HG02678 (cell line): ENCODE measurements around the gene CUL5.

Experiments
- ATAC-seq: cut with Tn5 transposase; IDR thresholded peaks from one replicate; pipeline ENCODE4 v1.9.1; 2021; ENCODE audit warnings: mild to moderate bottlenecking, moderate library complexity; ENCODE audit not compliant: unreplicated experiment

CUL5 gene

DNA sequence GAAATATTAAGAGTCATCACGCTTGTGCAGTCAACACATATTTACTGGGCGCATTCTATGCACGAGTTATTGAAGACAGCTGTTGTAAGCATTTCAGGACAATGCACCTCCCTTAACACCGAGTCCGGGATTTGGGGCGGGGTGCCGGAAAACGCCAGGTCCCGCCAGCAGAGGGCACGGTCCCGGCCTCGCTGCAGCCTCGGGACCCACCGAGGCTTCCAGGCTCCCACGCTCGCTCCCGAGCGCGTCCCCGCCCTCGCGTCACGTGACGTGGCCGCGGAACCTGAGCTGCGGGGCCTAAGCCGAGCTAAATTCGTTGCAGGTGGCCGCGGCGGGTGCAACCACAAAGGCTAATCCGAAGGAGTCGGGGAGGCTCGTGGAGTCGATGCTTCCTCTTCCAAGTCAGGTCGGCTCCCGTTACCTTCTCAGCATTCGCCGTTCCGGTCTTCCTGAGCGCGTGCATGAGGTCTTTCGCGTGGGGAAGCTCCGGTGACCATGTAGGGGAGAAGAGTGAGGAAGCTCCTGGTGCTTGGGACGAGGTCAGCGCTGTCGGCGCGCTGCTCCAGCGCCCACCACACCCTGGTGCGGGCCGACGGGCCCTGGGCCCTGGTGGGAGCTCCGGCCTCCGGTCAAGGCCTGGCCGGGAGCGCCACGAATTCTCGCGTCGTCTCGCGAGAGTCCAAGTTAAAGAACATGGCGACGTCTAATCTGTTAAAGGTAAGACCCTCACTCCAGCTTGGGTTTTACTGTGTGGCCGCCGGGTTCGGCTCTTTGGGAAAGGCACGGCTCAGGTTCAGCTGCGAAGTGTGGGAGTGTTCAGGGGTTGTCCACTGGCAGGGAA is at the start of gene CUL5:
Gene CUL5 (plus strand): TSS at position 243 of the 841 bp plus-strand sequence. CDS start 451 bp downstream, at position 694.
- ATAC-seq = peak; percentile 86

DNA sequence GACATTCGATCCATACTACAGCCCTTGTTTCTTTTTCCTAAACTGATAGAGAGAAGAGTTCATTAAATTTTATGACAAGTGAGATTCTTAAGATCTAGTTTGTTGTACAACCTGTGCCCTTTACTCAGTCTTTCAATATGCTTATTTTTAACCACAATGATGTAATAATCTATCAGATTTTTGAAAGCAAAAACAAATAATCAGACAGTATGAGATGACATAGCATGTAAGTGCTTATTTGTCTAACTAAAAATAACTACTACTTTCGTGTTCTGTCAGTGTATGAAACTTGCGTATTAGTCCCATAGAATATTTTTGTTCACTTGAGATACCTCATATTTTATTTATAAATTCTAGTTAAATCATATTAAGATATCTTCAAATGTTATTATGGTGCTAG is 47.2 kb upstream of the CUL5 start:
- ATAC-seq = no peak

DNA sequence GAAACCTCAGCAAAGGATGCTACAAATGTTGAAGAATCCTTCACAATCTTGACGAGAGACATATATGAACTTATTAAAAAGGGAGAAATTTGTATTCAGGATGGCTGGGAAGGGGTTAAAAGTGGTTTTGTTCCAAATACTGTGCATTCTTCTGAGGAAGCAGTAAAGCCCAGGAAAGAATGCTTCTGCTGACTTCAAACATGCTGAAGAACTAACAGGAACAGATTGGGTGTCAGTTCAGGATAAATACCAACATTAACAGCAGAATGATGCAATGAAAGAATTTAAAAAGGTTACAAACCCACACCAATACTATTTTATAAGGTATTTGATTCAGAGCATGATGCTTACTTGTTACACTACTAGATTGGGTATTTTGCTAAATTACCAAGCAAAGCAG is 46.5 kb upstream of the CUL5 start:
- ATAC-seq = no peak

DNA sequence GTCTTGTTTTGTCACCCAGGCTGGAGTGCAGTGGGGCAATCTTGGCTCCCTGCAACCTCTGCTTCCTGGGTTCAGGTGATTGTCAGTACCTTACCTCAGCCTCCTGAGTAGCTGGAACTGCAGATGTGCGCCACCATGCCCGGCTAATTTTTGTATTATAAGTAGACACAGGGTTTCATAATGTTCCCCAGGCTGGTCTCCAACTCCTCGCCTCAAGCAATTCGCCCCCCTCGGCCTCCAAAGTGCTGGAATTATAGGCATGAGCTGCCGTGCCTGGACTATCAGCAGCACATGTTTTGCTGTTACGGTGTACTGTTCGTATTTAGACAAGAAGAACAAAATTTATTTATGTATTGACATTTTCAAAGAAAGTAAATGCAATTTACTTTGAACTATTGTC is 45.6 kb upstream of the CUL5 start:
- no peak for ATAC-seq

DNA sequence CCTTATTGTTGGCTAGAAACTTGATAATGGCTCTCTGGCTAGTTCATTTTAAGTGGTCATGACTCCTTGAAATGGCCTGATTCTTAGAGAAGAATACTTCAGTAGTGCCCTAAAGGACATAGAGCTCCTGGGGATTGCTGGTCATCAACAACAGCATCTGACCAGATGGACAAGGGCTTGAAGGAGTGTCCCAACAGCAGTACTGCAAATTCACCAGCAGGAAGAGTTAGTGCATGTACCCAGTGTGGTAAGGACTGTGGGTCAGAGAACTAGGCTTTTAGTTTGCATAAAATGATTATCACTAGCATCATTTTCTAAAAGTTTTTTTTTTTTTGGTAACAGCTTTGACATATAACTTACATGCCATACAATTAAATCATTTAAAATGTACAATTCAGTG is 39.5 kb upstream of the CUL5 start:
- no peak for ATAC-seq

DNA sequence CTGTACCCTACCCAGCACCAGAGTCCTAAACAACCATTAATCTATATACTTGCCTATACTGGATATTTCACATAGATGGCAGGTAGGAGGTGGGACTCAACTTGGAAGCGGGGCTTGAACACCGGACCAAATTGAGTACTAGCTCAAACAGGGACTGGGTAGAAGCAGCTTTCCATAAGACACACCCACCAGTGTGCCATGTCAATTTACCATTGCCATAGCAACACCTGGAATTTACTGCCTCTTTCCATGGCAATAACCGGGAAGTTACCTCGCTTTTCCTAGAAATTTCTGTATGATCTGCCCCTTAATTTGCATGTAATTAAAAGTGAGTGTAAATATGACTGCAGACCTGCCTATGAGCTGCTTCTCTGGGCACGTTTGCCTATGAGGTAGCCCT is 38.6 kb upstream of the CUL5 start:
- no peak for ATAC-seq

DNA sequence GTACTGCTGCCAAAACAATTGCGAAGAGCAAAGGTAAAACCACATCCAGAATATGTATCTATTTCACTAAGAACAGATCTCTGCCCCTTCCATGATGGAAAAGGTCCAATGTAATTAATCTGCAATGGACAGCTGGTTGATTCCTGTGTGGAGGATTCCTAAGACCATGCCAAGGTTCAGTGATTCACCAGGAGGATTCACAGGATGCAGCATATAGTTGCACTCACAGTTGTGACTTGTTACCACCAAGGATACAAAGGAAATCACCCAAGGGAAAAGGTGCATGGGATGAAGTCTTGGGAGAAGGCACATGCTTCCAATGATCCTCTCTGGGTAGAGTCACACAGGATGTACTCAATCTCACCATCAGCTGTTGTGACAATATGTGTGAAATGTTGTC is 35.1 kb upstream of the CUL5 start:
- no peak for ATAC-seq

DNA sequence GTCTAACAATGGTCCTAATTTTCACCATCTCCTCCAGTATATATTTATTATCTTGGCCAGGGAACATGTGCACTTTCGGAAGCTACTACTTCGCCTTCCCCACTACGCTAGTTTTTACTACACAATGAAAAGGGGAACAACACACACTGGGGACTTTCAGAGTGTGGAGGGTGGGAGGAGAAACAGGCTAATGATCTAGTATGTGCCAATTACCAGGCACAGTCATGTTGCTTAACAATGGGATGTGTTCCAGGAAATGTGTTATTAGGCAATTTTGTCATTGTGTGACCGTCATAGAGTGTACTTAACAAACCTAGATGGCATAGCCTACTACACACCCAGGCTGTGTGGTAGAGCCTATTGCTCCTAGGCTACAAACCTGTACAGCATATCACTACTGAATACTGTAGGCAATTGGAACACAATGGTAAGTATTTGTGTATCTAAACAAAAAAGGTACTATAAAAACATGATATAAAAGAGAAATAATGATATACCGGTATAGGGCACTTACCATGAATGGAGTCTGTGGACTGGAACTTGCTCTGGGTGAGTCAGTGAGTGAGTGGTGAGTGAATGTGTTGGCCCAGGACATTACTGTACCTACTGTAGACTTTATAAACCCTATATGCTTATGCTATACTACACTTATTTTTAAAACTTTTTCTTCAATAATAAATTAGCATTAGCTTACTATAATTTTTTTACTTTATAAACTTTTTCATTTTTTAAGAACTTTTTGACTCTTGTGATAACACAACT is 20.1 kb upstream of the CUL5 start:
- no peak for ATAC-seq

DNA sequence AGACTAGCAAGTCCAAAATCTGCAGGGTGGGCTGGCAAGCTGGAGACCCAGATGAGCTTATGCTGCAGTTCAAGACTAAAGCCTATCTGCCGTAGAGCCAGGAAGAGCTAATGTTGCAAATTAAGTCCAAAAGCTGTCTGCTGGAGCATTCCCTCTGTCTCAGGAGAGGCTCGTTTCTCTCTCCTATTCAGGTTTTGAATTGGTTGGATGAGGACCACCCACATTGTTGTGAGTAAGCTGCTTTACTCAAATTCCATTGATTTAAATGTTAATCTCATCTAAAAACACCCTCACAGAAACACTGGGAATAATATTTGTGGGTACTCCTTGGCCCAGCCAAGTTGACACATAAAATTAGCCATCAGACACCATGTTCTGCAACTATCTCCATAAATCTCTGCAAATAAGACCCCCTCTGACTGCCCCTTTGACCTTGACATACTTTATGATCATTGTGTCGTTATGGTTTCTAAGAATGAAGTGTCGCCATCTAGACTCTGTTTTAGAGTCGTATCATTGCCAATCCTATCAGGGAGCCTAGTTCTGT is 16.8 kb upstream of the CUL5 start:
- ATAC-seq = no peak

DNA sequence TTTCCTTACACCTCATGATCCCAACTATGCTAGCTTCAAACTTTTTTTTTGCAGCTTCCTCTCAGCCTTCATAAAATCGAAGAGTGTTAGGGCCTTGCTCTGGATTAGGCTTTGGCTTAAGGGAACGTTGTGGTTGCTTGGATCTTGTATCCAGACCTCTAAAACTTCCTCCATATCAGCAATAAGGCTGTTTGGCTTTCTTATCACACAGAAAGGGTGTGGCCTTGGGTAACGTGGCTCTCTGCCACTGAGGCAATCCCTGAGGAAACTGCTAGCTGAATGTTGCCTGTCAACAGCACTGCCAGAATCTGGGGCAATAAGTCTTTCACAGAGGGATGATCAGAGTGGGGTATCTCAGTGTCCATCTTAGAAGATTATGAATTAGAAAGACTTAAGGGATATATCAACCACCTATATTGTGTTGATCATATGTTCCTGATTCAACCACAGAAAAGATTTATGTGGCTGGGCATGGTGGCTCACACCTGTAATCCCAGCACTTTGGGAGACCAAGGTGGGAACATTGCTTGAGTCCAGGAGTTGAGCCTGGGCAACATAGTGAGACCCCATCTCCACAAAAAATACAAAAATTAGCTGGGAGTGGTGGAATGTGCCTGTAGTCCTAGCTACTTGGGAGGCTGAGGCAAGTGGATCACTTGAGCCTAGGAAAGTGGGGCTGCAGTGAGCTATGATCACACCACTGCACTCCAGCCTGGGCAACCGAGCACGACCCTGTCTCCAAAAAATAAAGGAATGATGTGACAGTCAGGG is 12.5 kb upstream of the CUL5 start:
- no peak for ATAC-seq

DNA sequence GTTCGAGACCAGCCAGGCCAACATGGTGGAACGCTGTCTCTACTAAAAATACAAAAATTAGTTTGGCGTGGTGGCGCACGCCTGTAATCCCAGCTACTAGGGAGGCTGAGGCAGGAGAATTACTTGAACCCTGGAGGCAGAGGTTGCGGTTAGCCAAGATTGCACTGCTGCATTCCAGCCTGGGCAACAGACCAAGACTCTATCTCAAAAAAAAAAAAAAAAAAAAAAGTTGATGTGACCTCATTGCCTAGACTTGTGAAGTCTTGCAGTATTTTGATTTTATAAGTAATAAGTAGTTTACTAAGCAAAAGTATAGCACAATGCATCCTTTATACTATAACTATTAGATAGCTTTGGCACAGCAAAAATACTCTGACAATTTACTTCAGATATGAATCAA is 9.9 kb upstream of the CUL5 start:
- no peak for ATAC-seq

DNA sequence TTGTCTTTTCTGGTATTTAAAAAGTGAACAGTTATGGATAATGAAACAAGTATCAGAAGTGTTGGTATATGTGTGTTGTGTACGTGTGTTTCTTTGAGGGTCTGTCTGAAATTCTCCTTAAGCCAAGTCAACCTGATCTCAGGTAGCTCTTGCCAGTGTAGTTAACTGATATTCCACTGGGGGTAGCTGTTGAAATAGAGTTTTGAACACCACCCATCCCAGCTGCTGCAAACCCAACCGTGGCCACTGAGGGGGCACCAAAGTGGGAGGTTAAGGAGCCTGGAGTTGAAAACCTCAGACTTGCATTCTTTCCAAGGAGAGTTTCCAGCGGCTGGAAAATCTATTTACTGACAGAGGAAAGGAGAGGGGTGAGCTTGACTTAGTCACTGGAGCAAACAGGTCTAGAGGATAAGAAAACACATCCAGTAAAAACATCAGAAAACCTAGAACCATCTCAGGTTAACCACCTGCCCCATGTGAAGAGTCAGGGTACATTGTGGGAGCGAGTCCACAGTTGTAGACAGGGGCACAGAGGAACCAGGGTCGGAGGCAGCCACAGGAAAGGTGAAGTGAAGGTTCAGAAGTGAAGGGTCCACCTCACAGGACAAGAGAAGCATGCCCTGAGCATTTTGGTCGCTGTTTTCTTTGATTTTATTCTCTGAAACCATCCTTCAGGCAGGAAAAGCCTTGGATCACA is 8.8 kb upstream of the CUL5 start:
- ATAC-seq = peak; percentile 92

DNA sequence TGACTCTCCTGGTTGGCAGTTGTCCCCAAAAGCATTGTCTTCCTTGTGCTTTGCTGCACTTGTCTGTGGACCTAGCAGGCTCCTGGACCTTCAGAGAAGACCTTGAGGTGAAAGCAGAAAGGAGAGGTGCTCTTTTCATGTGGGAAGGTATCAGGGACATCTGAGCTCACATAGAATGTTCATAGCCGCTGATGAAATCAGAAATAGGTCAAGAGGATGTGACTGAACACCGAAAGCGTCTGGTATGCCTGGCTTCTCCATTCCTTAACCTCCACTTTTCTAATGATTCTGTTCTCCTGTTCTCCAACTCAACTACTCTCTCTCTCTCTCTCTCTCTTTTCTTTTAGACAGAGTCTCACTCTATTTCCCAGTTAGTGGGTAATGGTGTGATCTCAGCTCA is 6.2 kb upstream of the CUL5 start:
- ATAC-seq = no peak

DNA sequence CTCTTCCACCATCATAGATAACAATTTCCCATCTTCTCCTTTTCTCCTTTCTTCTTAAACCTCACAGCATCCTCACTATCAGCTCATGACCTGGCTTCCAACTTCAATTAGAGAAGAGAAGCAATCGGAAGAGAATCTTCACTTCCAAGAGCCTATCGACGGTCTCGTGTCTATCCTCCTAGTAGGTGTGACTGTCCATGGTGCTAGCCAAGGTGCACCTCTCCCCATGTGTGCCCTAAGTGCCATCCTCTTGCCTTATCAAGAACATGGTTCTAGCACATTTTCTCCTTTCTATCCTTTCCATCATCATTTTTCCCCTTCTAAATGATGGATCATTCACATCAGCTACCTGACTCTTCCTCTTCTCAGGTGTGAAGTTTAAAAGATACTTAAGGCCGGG is 5.1 kb upstream of the CUL5 start:
- no peak for ATAC-seq

DNA sequence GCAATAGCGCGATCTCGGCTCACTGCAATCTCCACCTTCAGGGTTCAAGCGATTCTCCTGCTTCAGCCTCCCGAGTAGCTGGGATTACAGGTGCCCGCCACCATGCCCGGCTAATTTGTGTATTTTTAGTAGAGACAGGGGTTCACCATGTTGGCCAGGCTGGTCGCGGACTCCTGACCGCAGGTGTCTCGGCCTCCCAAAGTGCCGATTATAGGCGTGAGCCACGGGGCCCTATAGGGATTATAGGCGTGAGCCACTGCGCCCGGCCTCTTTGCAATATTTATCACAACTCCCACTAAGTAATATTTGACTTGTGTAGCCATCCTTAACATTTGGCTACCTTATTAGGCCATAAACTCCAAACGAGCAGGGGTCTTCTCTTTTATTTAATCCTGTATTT is 879 bp upstream of the CUL5 start:
- ATAC-seq = no peak

DNA sequence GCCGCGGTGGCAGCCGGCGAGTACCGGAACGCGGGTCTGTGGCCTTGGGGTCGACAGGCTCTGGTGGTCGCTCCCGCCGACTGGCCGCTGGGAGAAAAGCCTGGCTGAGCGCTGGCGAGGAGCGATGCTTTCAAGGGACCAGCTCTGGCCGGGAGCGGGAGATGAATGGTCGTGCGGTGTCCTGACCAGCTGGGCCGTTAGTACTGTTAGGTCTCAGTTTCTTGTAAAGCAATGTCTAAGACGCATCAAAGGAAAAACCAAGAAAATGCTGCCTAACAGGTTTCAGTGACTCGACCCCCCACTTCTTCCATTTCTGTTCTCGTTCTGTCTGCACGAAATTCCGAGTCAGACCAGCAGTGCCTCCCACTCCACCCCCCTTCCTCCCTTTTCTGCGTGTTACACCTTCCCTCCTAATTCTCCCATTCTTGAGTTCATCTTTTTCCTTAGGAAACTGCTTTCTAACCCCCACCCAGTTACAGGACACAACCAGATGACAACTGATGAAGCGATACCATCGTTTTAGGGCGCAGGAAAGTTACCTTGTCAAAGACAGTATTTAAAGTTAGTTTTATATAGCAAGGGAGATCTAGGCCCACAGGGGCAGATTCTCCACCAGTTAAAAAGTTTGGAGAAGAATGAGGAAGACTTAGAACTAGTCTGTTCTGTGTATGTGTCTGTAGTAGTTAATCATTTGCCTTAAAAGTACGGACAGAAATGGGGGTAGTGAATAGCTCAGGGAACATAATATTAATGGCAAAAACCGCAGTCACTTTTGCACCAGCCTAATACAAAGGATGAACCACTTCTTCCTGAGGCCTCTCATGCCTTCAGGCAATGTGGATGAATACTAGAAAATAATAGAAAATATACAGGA is 1.0 kb downstream of the CUL5 start:
- ATAC-seq = peak; percentile 12

DNA sequence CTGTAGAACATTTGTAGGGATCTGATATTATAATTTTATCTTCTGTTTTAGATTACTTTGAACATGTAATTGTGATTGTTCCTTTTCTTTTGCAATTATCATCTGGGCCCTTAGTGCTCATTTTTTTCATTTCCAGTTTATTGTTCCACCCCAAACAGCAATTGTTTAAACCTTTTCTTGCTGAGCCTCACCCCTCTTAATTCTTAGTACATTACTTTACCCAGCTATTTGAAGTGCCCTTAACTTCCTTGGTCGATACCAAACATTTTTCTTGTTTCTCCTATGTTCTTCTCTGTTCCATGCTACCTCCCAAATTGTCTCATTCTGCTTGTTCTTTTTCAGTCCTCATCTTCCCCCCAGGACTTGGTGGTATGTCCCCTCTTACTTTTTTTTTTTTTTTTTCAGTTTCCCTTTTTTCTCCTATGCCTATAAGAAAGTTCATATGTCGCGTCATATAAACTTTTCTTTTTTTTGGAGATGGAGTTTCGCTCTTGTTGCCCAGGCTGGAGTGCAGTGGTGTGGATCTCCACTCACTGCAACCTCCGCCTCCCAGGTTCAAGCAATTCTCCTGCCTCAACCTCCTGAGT is 3.5 kb downstream of the CUL5 start:
- ATAC-seq = no peak

DNA sequence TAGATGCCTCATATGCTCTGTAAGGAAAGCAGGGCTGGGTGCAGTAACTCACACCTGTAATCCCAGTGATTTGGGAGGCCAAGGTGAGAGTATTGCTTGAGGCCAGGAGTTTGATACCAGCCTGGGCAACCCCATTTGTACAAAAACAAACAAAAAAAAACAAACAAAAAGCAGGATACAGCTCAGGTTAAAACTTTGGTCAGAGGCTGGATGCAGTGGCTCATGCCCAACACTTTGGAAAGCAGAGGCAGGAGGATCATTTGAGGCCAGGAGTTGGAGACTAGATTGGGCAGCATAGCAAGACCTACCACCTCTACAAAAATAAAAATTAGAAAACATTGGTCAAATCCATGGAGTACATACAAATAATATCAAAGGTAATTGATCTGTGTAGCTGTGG is 7.9 kb downstream of the CUL5 start:
- ATAC-seq = no peak

DNA sequence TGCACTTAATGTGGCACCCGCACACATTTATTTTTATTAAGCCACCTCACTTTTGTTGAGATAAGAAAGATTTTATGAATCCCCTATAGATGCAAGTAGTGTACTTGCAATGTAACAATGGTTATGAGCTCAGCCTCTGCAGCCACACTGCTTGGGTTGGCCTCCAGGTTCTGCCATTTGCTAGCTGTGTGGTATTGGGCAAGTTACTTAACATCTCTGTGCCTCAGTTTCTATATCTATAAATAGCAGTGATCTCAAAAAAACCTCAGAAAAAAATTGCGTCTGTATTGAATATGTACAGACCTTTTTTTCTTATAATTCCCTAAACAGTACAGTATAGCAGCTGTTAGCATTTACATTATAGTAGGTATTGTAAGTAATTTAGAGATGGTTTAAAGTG is 10.0 kb downstream of the CUL5 start:
- ATAC-seq = no peak
